Keratinocyte (primary cell): ENCODE data around the gene XIRP1. TPM values are rescaled to one million over a fixed set of nuclear protein-coding genes. Genes with fewer than 3 reads are reported as not detected.

Experiments used
- DNase-seq: peaks from one replicate; pipeline ENCODE4 v3.0.0-alpha.2; 2011; ENCODE audit warnings: low read depth, missing footprints, low spot score
- FAIRE-seq: peaks from 2 replicates; lab custom pipeline; 2011; peaks lifted over from hg19 to GRCh38; lab: Jason Lieb, UNC
- H2AFZ ChIP-seq: 2 replicates; pipeline ENCODE4 v1.6.0; 2012; ENCODE audit warnings: low read length, control low read depth, inconsistent platforms; ENCODE audit not compliant: control insufficient read depth
- H3K27ac ChIP-seq: 2 replicates; pipeline ENCODE4 v1.5.1; 2011; ENCODE audit warnings: low read length; ENCODE audit not compliant: control insufficient read depth, insufficient read depth
- H3K27me3 ChIP-seq: 3 replicates; pipeline ENCODE4 v1.6.0; 2011; ENCODE audit warnings: low read length; ENCODE audit not compliant: control insufficient read depth, insufficient read depth; ENCODE audit errors: extremely low read depth
- H3K36me3 ChIP-seq, 2 experiments: 2 replicates in 1 of 2; 3 replicates in 1 of 2; pipeline ENCODE4 v1.5.1; 2011; ENCODE audit warnings: low read length in 2 of 2, mild to moderate bottlenecking in 1 of 2; ENCODE audit not compliant: control insufficient read depth in 2 of 2, insufficient read depth in 2 of 2; ENCODE audit errors: extremely low read depth in 1 of 2
- H3K4me1 ChIP-seq: 3 replicates; pipeline ENCODE4 v1.5.1; 2011; ENCODE audit warnings: low read length; ENCODE audit not compliant: control insufficient read depth, insufficient read depth; ENCODE audit errors: extremely low read depth
- H3K4me2 ChIP-seq: 3 replicates; pipeline ENCODE4 v1.6.0; 2011; ENCODE audit warnings: low read depth, low read length; ENCODE audit not compliant: control insufficient read depth, insufficient read depth; ENCODE audit errors: extremely low read depth
- H3K4me3 ChIP-seq, 3 experiments: fragments of 200-600 bp in 1 of 3; sonication (generic) in 1 of 3; 2 replicates in 2 of 3; 3 replicates in 1 of 3; pipeline ENCODE4 v1.5.1; 2011 to 2016; ENCODE audit warnings: low read length in 3 of 3, mild to moderate bottlenecking in 3 of 3, control low read depth in 2 of 3, inconsistent platforms in 1 of 3, low read depth in 1 of 3, mixed read lengths in 1 of 3, mixed run types in 1 of 3, moderate library complexity in 1 of 3; ENCODE audit not compliant: control insufficient read depth in 2 of 3, insufficient read depth in 2 of 3; ENCODE audit errors: extremely low read depth in 1 of 3
- H3K79me2 ChIP-seq: 2 replicates; pipeline ENCODE4 v1.6.0; 2012; ENCODE audit warnings: low read length; ENCODE audit not compliant: control insufficient read depth, insufficient read depth
- H3K9ac ChIP-seq: 3 replicates; pipeline ENCODE4 v1.6.0; 2011; ENCODE audit warnings: low read length; ENCODE audit not compliant: control insufficient read depth, insufficient read depth; ENCODE audit errors: extremely low read depth
- H3K9me1 ChIP-seq: 3 replicates; pipeline ENCODE4 v1.6.0; 2011; ENCODE audit warnings: low read length; ENCODE audit not compliant: control insufficient read depth, insufficient read depth; ENCODE audit errors: extremely low read depth
- H3K9me3 ChIP-seq: 2 replicates; pipeline ENCODE4 v1.5.1; 2012; ENCODE audit warnings: low read depth, low read length; ENCODE audit not compliant: control insufficient read depth
- H4K20me1 ChIP-seq: 3 replicates; pipeline ENCODE4 v1.6.0; 2011; ENCODE audit warnings: low read length; ENCODE audit not compliant: control insufficient read depth, insufficient read depth; ENCODE audit errors: extremely low read depth
- CTCF ChIP-seq, 3 experiments: IDR thresholded peaks in 1 of 3; conservative IDR thresholded peaks in 1 of 3; optimal IDR thresholded peaks in 1 of 3; 2 replicates in 2 of 3; 3 replicates in 1 of 3; pipeline versions ENCODE3 to v1.5.1; 2011; ENCODE audit warnings: low read length in 3 of 3, mild to moderate bottlenecking in 3 of 3, moderate library complexity in 2 of 3, control low read depth in 1 of 3, inconsistent platforms in 1 of 3; ENCODE audit not compliant: insufficient read depth in 2 of 3; ENCODE audit errors: extremely low read depth in 1 of 3
- EZH2 ChIP-seq: IDR thresholded peaks from one replicate; pipeline ENCODE4 v1.6.1; 2012; ENCODE audit warnings: inconsistent platforms, mild to moderate bottlenecking, low read length, moderate library complexity
- dilution Hi-C: fragments of 300-500 bp; cut with MboI; formaldehyde crosslinking; loops from one replicate; pipeline ENCODE4 v1.7.0; 2020; ENCODE audit warnings: low sequenced_read_pairs; ENCODE audit not compliant: extremely low pct_ligation_motif_present
- polyA plus RNA-seq, 5 experiments: library from polyadenylated mRNA; depleted of rRNA in 3 of 5; stranded (reverse) in 3 of 5; stranded (forward) in 1 of 5; unstranded in 1 of 5; fragments of >200 nt; gene quantifications; 1 replicate in 1 of 5; 2 replicates in 3 of 5; 3 replicates in 1 of 5; pipeline versions ENCODE4 v1.2.1 to v1.2.3, GENCODE V29; 2011 to 2012; ENCODE audit warnings: missing spikeins in 2 of 5, low read depth in 1 of 5, low replicate concordance in 1 of 5

The XIRP1 gene
- polyA plus RNA-seq, 1 donor (not counting 4 experiments of a cell fraction or from before 2014, with no cell fraction given) = not detected

DNA sequence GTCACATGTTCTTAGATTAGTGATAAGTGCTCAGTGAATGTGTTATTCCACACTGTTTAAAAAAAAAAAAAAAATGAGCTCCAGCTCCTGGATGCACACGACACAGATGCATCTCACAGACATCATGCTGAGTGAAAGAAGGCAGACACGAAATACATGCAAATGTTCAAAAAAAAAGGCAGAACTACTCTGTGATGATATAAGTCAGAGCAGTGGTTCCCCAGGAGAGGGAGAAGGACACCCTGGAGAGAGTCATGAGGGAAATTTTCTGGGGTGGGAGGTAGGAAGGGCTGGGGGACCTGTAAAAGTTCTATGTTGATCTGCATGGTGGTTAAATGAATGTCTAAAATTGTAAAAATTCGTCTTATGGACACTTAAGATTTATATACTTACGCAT, 43.3 kb downstream of the XIRP1 start:
- DNase-seq (no peak), FAIRE-seq (no peak)
- H4K20me1 ChIP-seq = peaks cover 6% of the 10 kb centered on the region
- H3K4me1 ChIP-seq = peaks cover 75% of the 10 kb centered on the region
- H3K9me1 ChIP-seq = peaks cover 6% of the 10 kb centered on the region
- H3K9me3 ChIP-seq = no peaks in the 10 kb centered on the region
- no peak overlapping the region for H3K27ac ChIP-seq
- TF ChIP-seq EZH2 = no peak
- H3K4me2 ChIP-seq = no peak overlapping the region
- no peaks in the 10 kb centered on the region for H3K27me3 ChIP-seq
- no peak overlapping the region for H2AFZ ChIP-seq
- H3K4me3 ChIP-seq = no peak overlapping the region
- peaks cover 36% of the 10 kb centered on the region for H3K79me2 ChIP-seq
- dilution Hi-C loops = no loop called here
- H3K36me3 ChIP-seq = peaks cover 5 to 7% of the 10 kb centered on the region in 2 experiments
- H3K9ac ChIP-seq = no peak overlapping the region

GRCh38 chr3:39148435-39149058, 43.8 kb downstream of the XIRP1 start:
- Histone ChIP-seq H3K9me1 (peaks cover 6% of the 10 kb centered on the region), H3K4me1 (peaks cover 75% of the 10 kb centered on the region), H3K79me2 (peaks cover 36% of the 10 kb centered on the region), H3K27me3 (no peaks in the 10 kb centered on the region), H3K9me3 (no peaks in the 10 kb centered on the region), H2AFZ (no peak overlapping the region), H3K36me3 (peaks cover 7 to 12% of the 10 kb centered on the region in 2 experiments), H4K20me1 (peaks cover 6% of the 10 kb centered on the region), H3K4me2 (no peak overlapping the region), H3K9ac (no peak overlapping the region), H3K27ac (no peak overlapping the region), H3K4me3 (no peak overlapping the region)
- DNase-seq (no peak), FAIRE-seq (no peak)
- TF ChIP-seq CTCF (optimal IDR thresholded peaks at IDR 0.05 in 1 of 3, IDR thresholded peaks at IDR 0.05 in 1 of 3, conservative IDR thresholded peaks at IDR 0.05 in 1 of 3; ENCODE audit: extremely low read depth in 1 of 3, insufficient read depth in 2 of 3, low read length in 3 of 3) = no peak
- no peak for TF ChIP-seq EZH2
- dilution Hi-C loops = no loop called here
